ENCODE results near the gene ZMYND12. TPM values are rescaled to one million over a fixed set of nuclear protein-coding genes. Genes with fewer than 3 reads are reported as not detected.

ZMYND12 gene
- total RNA-seq, 6 experiments from 2014 or later: 0.20 TPM; not detected in 5

GRCh38 chr1:42417166-42417565 is 38.7 kb downstream of the ZMYND12 start:
- DNase-seq: no peak
- no peak for TF ChIP-seq CTCF (IDR thresholded peaks at IDR 0.05)
- no peaks in the 10 kb centered on the region for H3K9me3 Mint-ChIP-seq
- H3K36me3 Mint-ChIP-seq (ENCODE audit: low read depth): no peaks in the 10 kb centered on the region
- H3K27me3 Mint-ChIP-seq (ENCODE audit: insufficient read depth): peaks cover 43% of the 10 kb centered on the region
- no peak overlapping the region for H3K27ac Mint-ChIP-seq
- peaks cover 5% of the 10 kb centered on the region for H3K4me1 Mint-ChIP-seq (ENCODE audit: low read depth)
- no peak overlapping the region for H3K4me3 Mint-ChIP-seq

- no peaks in the 10 kb centered on the region for H3K9me3 Mint-ChIP-seq
- no peak overlapping the region for H3K4me3 Mint-ChIP-seq
- no peak overlapping the region for H3K27ac Mint-ChIP-seq
- no peak for TF ChIP-seq CTCF (IDR thresholded peaks at IDR 0.05)
- H3K4me1 Mint-ChIP-seq (ENCODE audit: low read depth): no peaks in the 10 kb centered on the region
- no peak for DNase-seq
- H3K27me3 Mint-ChIP-seq (ENCODE audit: insufficient read depth): peaks cover 27% of the 10 kb centered on the region
- no peaks in the 10 kb centered on the region for H3K36me3 Mint-ChIP-seq (ENCODE audit: low read depth)
Observed at GRCh38 chr1:42414551-42415496, 41.0 kb downstream of the ZMYND12 start.

- Mint-ChIP-seq H3K36me3 (ENCODE audit: low read depth) (no peaks in the 10 kb centered on the region), H3K27ac (no peak overlapping the region), H3K4me1 (ENCODE audit: low read depth) (no peaks in the 10 kb centered on the region), H3K9me3 (no peaks in the 10 kb centered on the region), H3K4me3 (no peak overlapping the region), H3K27me3 (ENCODE audit: insufficient read depth) (peaks cover 6% of the 10 kb centered on the region)
- TF ChIP-seq CTCF (IDR thresholded peaks at IDR 0.05): peak; percentile 37; the same call in 1 of the 2 replicates
- DNase-seq: no peak
Observed at GRCh38 chr1:42403880-42404400, 51.9 kb downstream of the ZMYND12 start.

GRCh38 chr1:42399315-42400100 is 56.3 kb downstream of the ZMYND12 start:
- no peak overlapping the region for H3K4me3 Mint-ChIP-seq
- H3K27me3 Mint-ChIP-seq (ENCODE audit: insufficient read depth): no peaks in the 10 kb centered on the region; the same call in 1 of the 2 replicates
- DNase-seq: no peak
- no peak overlapping the region for H3K27ac Mint-ChIP-seq
- TF ChIP-seq CTCF (IDR thresholded peaks at IDR 0.05): no peak
- H3K4me1 Mint-ChIP-seq (ENCODE audit: low read depth): no peaks in the 10 kb centered on the region
- no peaks in the 10 kb centered on the region for H3K9me3 Mint-ChIP-seq
- no peaks in the 10 kb centered on the region for H3K36me3 Mint-ChIP-seq (ENCODE audit: low read depth)

GRCh38 chr1:42392967-42393848 is 62.6 kb downstream of the ZMYND12 start:
- Mint-ChIP-seq H3K27me3 (ENCODE audit: insufficient read depth) (peaks cover 6% of the 10 kb centered on the region; the same call in 1 of the 2 replicates), H3K4me3 (no peak overlapping the region), H3K9me3 (no peaks in the 10 kb centered on the region), H3K27ac (no peak overlapping the region), H3K4me1 (ENCODE audit: low read depth) (no peaks in the 10 kb centered on the region), H3K36me3 (ENCODE audit: low read depth) (no peaks in the 10 kb centered on the region)
- TF ChIP-seq CTCF (IDR thresholded peaks at IDR 0.05): no peak
- DNase-seq: no peak
